GM19193 (cell line): ENCODE results near the gene PFKL.

ENCODE experiments used
- POLR2A ChIP-seq: IDR thresholded peaks from 4 replicates; pipeline ENCODE4 v1.6.1; 2011; ENCODE audit not compliant: insufficient read depth, insufficient read length; ENCODE audit errors: extremely low read depth

The PFKL gene

DNA sequence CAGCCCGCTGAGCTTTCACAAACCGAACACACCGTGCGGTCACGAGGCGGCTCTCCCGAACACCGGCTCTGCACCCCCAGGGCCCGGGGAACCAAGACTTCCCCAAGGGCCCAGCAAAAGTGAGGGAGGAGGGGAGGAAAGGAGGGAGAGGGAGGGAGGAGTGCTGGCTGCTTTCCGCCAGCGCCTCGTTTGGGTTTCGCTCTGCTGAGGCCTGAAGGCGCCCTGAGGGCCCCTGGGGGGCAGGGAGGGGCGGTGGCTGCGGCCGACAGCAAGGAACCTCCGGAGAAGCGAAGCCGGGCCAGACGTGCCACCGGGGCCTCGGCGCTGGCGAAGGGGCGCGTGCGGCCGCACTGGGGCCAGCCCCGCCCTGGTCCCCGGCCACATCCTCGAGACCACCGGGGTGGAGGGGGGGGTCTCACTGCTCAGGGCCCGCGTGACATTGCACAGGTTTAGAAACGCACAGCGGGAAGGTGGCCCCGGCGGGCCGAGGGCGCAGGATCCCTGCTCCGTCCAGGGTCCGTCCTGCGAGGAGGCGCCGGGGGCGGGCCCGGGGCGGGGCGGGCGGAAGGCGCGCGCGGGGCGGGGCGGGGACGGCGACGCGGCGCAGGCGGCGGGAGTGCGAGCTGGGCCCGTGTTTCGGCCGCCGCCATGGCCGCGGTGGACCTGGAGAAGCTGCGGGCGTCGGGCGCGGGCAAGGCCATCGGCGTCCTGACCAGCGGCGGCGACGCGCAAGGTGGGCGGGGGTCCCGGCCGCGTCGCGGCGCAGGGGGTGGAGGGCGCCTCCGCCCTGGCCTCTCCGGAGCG is at the start of gene PFKL:
TSS of gene PFKL (plus strand) at position 596 of the 804 bp plus-strand sequence. CDS start at position 649, 53 bp downstream.
- TF ChIP-seq POLR2A, result peak; percentile 70

DNA sequence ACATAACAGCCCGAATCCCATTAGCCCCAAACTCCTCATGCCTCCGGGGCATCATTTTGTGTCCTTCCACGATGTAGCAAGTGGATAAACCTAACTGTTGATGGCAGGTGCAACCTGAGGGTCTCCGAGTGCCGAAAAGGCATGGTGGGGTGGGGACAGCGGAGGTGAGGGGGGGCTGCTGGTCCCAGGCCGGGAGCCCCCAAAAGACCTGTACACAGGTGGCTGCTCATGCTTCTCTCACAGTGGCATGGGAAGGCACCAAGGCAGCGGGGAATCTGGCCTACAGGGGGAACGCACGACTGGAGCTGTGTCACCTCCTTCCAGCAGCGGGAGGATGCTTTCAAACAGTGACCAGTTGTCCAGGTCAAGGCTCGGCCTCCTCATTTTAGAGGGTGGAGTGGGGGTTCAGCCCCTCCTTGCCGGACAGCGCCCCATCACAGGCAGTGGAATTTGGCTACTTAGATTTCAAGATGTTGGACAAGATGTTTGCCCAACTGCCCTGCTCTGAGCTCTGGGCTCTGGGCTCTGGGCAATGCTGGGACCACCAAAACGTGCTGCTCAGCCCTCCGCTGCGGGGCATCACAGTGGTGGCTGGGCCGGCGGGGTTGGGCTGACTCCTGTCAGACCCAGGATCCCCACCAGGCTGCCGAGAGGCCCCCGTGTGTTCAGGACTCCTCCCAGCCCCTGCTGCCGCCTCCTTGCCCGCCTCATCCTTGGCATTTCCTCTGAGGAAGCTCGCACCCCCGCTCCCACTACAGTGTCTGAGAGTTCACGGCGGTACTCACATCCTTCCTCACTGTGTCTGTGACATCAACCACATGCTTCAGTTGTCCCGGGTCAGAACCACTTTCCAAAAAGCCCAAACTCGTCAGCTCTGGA is 45.8 kb upstream of the PFKL start:
- no peak for TF ChIP-seq POLR2A

DNA sequence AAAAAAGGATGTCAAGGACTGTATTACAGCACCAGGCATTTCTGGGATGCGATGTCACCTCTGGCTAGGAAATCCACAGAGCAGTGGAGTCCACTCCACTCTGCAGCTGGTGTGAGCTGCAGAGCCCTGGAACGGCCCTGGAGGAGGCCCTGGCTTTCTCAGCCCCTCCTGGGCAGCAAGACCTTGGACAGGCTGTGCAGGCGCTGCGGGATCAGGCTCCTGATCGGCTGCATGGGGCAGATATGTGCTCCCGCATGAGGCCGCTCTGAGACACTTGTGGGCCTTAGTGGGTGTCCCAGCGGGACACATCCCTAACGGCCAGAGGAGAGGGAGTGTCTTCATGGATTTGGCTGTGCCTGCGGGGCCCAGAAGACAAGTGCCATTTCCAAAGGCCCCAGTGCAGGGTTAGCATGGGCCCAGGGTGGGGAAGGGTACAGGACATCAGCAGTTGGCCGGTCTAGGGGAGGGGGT is 44.3 kb upstream of the PFKL start:
- TF ChIP-seq POLR2A, result no peak

DNA sequence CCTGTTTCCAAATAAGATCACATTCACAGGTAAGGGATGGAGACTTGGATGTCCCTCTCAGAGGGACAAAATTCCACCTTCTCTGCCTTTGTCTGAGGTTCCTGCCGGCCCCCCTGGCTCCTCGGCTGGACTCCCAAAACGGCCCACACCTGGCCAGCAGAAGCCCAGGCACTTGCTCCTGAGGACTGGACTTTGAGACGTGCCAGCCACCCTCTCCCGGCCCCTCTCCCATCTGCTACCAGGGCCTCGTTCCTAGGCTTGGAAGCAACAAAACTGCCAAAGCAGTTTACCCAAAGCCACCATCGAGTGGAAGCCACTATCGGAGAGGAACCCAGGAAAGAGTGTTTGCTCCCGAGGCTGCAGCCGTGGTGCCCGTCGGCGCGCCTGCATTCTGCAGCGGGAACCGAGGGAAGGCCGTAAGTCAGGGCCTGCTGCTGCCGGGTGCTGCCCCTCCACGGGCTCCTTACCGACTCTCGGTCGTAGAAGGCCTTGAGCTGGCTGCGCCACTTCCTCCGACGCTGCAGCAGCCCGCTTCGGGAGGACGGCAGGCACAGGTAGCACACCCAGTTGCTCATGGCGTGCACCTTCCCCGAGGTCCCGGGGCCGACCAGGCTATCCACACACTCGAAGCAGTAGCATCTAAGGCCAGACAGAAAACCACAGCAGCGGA is 41.7 kb upstream of the PFKL start:
- TF ChIP-seq POLR2A, result no peak

DNA sequence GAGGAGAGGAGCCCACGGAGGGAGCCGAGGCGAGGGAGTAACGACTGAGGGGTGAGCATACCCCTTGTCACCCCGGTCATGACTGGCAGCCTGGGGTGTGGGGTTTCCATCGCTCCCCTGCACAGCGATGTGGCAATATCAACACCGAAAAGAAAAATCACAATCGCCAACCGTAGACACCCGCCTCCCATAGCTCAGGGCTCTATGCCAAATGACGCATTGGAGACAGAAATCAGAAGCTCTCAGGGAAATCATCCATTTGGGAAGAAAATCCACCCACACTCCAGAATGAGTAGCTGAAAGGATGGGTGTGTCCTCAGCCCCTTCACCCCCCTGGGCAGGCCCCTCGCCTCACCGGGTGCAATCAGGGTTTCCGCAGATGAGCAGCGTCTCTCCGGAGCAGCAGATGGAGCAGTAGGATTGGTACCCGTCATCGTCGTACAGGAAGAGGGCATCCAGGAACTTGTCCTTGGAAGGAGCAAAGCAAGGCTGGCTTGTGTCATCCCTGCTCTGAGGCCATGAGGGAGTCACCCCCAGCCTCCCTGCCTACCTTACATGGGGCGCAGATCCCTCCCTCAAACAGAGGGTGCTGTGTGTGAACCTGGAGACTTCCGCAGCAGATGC is 40.7 kb upstream of the PFKL start:
- no peak for TF ChIP-seq POLR2A

DNA sequence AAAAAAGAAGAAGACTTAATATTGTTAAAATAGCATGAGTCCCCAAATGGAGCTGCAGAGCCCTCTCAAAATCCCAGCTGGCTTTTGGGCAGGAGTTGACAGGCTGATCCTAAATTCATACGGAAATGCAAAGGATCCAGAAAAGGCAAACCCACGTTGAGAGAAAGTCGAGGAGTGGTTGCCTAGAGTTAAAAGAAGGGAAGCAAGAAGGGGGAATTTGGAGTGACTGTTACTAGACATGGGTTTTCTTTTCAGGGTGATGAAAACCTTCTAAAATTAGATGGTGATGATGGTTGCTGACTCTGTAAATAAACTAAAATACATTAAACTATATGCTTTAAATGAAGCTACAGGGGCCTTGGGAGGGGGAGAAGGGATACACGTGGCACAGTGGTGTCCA is 39.8 kb upstream of the PFKL start:
- TF ChIP-seq POLR2A, result no peak

DNA sequence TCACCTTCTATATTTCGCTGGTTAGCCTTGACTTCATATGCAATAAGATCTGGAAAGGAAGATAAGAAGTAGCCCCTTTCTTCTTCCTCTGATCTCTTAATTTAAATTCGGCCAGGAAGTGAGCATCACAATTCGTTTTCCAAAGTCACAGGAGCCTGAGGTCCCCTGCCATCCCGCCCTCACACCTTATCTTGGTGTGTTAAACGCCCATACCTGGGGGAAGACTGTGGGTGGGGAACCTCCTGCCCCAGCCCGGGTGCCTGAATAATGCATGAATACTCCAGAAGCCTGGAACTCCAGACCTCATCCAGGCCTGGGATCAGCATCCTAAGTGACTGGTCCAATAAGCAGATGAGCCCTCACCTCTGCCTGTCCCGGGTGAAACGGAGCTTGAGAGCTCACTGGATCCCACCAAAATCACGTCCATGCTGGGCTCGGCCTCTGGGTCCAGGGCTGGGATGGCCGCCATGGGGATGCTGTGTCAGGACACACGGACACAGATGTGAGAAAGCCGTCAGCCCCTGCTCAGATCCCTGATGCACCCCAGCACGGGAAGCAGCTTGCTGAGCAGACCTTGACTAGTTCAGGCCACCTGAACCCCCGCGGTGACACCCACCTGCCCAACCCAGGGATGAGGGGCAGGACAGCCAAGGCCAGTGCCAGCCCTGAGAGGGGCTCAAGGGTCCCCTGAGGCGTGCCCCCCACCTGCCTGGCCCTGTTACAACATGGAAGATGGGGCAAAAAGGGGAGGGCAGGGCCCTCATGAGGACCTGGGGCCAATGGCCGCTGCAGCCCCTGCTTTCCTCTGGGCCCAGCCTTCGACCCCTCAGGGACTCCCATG is 38.8 kb upstream of the PFKL start:
- no peak for TF ChIP-seq POLR2A

DNA sequence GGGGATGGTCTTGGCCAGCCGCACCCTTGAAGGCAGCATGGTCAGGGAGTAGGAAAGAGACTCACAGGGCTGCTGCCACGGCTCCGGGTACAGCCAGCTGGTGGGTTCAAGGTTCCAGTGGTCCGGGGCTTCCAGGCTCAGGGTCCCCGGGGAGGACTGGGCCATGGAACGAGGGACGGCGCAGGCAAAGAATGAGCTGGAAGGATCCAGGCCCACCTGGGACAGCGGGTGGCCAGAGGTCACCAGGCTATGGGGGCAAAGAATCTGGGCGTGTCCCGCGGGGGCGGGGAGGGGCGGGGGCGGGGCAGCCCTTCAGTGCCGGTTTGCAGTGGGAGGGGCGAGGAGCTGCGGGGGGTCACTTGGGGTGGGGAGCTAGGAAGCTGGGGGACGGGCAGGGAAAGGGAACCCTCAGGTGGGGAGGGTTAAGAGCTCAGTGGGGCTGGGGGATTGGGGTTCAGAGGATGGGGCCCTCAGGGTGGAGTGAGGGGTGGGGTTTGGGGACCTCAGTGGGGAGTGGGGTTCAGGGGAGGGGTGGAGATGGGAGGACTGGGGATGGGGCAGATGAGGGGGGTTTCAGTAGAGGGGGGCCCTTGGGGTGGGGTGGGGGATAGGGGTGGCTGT is 38.1 kb upstream of the PFKL start, which contains the start of gene DNMT3L:
TSS of gene DNMT3L (minus strand) at position 223 of the 621 bp plus-strand sequence. CDS start 638 bp downstream, outside the sequence.
- no peak for TF ChIP-seq POLR2A

DNA sequence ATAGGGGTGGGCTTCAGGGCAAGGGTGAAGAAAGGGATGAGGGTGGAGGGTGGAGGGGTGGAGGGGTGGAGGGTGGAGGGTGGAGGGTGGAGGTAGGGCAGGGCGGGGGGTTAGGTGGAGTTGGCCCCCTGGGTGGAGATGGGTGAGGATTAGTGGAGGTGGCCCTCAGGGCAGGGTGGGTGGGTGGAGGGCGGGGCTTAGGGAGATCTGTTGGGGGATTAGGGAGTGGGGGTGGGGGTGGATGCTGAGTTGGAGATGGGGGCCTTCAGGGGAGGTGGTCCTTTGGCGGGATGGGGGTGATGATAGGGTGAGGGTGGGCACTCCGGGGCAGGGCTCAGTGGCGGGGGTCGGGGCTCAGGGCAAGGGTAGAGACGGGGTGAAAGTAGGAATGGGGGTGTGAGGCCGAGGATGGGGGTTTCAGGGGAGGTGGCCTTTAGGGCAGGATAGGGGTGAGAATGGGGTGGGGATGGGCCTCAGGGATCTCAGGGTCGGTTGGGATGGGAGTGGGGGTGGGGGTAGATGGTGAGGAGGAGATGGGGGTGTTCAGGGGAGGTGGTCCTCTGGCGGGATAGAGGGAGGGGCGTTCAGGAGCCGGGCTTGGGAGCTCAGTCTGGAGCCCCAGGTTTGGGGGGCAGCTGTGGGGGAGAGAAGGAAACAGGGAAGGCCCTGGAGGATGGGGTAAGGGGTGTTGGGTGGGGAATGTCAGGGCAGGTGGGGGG is 37.4 kb upstream of the PFKL start:
- no peak for TF ChIP-seq POLR2A

DNA sequence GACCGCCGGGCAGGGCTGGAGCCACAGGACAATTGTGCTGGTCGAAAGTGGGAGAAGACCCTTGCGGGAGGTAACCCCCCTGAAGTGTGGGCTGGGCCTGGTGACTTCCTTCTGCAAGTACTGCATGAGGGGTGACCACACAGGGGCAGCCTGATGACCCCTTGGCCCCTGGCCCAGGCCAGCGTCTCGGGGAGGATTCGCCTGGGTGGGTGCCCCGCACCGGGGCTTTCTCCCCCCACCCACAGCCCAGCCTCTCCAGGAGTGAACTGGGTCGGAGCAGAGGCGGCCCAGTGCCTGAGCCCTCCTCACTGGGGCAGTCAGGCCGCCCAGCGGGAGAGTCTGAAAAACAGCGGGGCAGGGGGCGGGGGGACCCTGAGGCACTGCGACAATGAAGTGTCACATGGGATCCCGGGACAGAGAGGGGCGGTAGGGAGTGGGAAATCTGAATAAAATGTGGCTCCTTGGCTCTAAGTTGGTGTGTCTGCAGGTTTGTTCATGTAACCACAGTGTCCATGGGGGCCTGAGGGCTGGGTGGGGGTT is 36.6 kb upstream of the PFKL start:
- no peak for TF ChIP-seq POLR2A

DNA sequence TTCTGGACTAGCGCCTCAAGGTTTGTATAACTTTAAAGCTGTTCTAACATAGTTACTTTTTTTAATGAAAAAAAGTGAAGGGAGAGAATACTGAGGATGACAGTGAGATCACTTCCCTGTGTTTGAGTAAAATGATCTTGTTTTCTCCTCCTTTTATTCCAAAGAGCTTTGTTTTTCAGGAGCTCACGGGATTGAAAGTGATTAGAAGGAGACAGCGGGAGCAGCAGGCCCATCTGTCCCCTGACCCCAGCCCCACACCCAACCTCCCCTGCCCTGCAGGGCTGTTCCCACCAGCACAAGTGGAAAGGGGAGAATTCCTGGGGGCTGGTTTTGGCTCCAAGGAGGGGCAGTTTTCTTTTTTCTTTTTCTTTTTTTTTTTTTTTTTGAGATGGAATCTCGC is 36.1 kb upstream of the PFKL start:
- TF ChIP-seq POLR2A, result no peak

DNA sequence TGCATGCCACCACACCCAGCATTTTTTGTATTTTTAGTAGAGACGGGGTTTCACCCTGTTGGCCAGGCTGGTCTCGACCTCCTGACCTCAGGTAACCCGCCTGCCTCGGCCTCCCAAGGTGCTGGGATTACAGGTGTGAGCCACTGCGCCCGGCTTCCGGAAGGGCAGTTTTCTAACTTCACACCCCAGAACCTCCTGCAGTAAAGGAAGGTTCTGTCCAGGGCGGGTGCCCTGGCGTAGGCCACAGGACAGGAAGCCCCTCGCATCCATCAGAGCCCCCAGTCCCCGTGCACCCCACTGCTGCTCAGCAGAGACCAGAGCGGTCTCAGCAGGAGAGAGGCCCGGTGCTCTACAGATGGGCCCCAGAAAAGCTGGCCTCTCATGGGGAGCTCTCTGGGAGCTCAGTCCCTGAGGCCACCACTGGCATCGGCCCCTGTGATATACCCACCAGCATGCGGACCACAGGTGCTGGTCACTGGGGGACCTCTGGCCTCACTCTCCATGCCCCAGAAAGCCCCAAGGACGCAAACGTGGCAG is 34.1 kb upstream of the PFKL start:
- TF ChIP-seq POLR2A, result no peak
